Kidney (tissue), 22 donors: ENCODE measurements around the gene CMTM5. TPM values are rescaled to one million over a fixed set of nuclear protein-coding genes. Genes with fewer than 3 reads are reported as not detected.

Experiments
- DNase-seq, 5 donors: peaks; one replicate each; pipeline ENCODE4 v3.0.0-alpha.2; 2013 to 2020
- FAIRE-seq: peaks from 2 replicates; lab custom pipeline; 2012; peaks lifted over from hg19 to GRCh38; lab: Jason Lieb, UNC
- H3K27ac ChIP-seq, 2 donors: one replicate each; pipeline ENCODE4 v1.7.0; 2013; ENCODE audit warnings: low read depth in 2 of 2, low read length in 2 of 2, inconsistent platforms in 1 of 2
- H3K27me3 ChIP-seq: one replicate; pipeline ENCODE4 v1.7.1; 2013; ENCODE audit warnings: low read length, inconsistent platforms; ENCODE audit not compliant: control insufficient read depth, insufficient read depth
- H3K36me3 ChIP-seq, 3 donors: one replicate each; pipeline versions ENCODE4 v1.7.0 to v1.7.1; 2013; ENCODE audit warnings: low read length in 3 of 3, control low read depth in 1 of 3, inconsistent platforms in 1 of 3; ENCODE audit not compliant: insufficient read depth in 3 of 3, control insufficient read depth in 2 of 3
- H3K4me1 ChIP-seq, 3 donors: one replicate each; pipeline versions ENCODE4 v1.7.0 to v1.7.1; 2013; ENCODE audit warnings: low read length in 3 of 3, inconsistent platforms in 1 of 3, low read depth in 1 of 3; ENCODE audit not compliant: control insufficient read depth in 2 of 3, insufficient read depth in 2 of 3
- H3K4me3 ChIP-seq, 3 donors: one replicate each; pipeline versions ENCODE4 v1.7.0 to v1.8.1; 2013; ENCODE audit warnings: low read length in 3 of 3, control low read depth in 1 of 3, inconsistent platforms in 1 of 3
- H3K9ac ChIP-seq, 3 donors: one replicate each; pipeline versions ENCODE4 v1.7.0 to v1.7.1; 2013; ENCODE audit warnings: low read length in 3 of 3, control low read depth in 1 of 3, inconsistent platforms in 1 of 3
- H3K9me3 ChIP-seq, 3 donors: one replicate each; pipeline versions ENCODE4 v1.7.0 to v1.7.1; 2013; ENCODE audit warnings: low read length in 3 of 3, control low read depth in 1 of 3, inconsistent platforms in 1 of 3; ENCODE audit not compliant: control insufficient read depth in 2 of 3, insufficient read depth in 1 of 3
- CTCF ChIP-seq: IDR thresholded peaks from 3 replicates; pipeline ENCODE4 v1.5.1; 2012; ENCODE audit warnings: mild to moderate bottlenecking, moderate library complexity, borderline replicate concordance; ENCODE audit not compliant: insufficient read depth; ENCODE audit errors: extremely low read depth
- intact Hi-C: fragments of 100-400 bp; cut with DNase I; formaldehyde crosslinking; loops from one replicate; pipeline ENCODE4 v1.11.1; 2022
- long read RNA-seq, 10 donors: library from polyadenylated mRNA in 1 of 10; unstranded in 1 of 10; transcript quantifications; one replicate each; pipeline ENCODE4 v2.0.0 and lab custom pipeline, GENCODE V29; 2021 to 2026
- polyA plus RNA-seq: library from polyadenylated mRNA; stranded (reverse); fragments of 350-450 nt; fragmentation: Illumina TruSeq; extraction: RNeasy Lipid Tissue Mini Kit (QIAGEN cat#74804); gene quantifications from one replicate; pipeline ENCODE4 v1.2.3, GENCODE V29; 2014; ENCODE audit warnings: low read depth, low replicate concordance; ENCODE audit not compliant: insufficient read depth
- total RNA-seq: library from RNA; stranded (reverse); fragmentation: NEBNext Ultra II Directional; extraction: Animal tissue kit (Norgen Biotek cat#: 25700); gene quantifications from one replicate; pipeline ENCODE4 v1.2.1, GENCODE V29; 2021
- donor health status: control.
- donor health status: control.
- donor health status: control.
- donor health status: control.
- donor health status: control.
- donor health status: DM: yes; HTN: yes; CAD: no.
- donor health status: Normal renal cell carcinoma (clear cell type).

Gene CMTM5
- total RNA-seq (0.54 TPM), polyA plus RNA-seq (1.1 TPM)
- long read RNA-seq, donor 1, partial matches to known transcripts, result 0 of 2 reads
- long read RNA-seq, donor 1, other reads (novel, unspliced or antisense), result 0 of 2 reads
- long read RNA-seq, donor 2, partial matches to known transcripts, result 0 of 2 reads
- long read RNA-seq, donor 2, other reads (novel, unspliced or antisense), result 0 of 2 reads
- long read RNA-seq, donor 3, result 0 reads
- long read RNA-seq, donor 4, partial matches to known transcripts, result 0 of 1 reads
- long read RNA-seq, donor 4, other reads (novel, unspliced or antisense), result 0 of 1 reads
- long read RNA-seq, donor 5, result 0 reads
- long read RNA-seq, donor 6, partial matches to known transcripts, result 0 of 2 reads
- long read RNA-seq, donor 6, other reads (novel, unspliced or antisense), result 0 of 2 reads
- long read RNA-seq, donor 7, result 0 reads
- long read RNA-seq, donor 8, partial matches to known transcripts, result 0 of 4 reads
- long read RNA-seq, donor 8, other reads (novel, unspliced or antisense), result 0 of 4 reads
- long read RNA-seq, donor 9, partial matches to known transcripts, result 0 of 1 reads
- long read RNA-seq, donor 9, other reads (novel, unspliced or antisense), result 0 of 1 reads
- long read RNA-seq, donor 10, partial matches to known transcripts, result 0 of 2 reads
- long read RNA-seq, donor 10, other reads (novel, unspliced or antisense), result 0 of 2 reads

- peak in 1 of 5 donors; percentile 72 for DNase-seq
- Histone ChIP-seq H3K4me3 (no peak within 1 kb of the TSS), H3K27me3 (no peaks in the 10 kb centered on the region), H3K9me3 (no peaks in the 10 kb centered on the region), H3K36me3 (no peaks in the 10 kb centered on the region), H3K9ac (no peak within 1 kb of the TSS), H3K4me1 (no peaks in the 10 kb centered on the region), H3K27ac (no peak within 1 kb of the TSS)
- TF ChIP-seq CTCF, result no peak
- no peak for FAIRE-seq
- intact Hi-C loops, result no loop called here
Measured at GRCh38 chr14:23376482-23377197, at the start of gene CMTM5. Gene CMTM5 (plus strand): TSS chr14:23377046. CDS start chr14:23377252, 206 bp downstream.

- Histone ChIP-seq H3K4me1 (peaks cover under 1 to 7% (median 3%) of the 10 kb centered on the region in 3 donors), H3K36me3 (peaks cover 9 to 19% (median 10%) of the 10 kb centered on the region in 3 donors), H3K9me3 (no peaks in the 10 kb centered on the region), H3K9ac (peak overlapping the region in 1 of 3 donors; percentile 23), H3K27me3 (no peaks in the 10 kb centered on the region), H3K4me3 (no peak overlapping the region), H3K27ac (no peak overlapping the region)
- TF ChIP-seq CTCF, result peak; percentile 77
- FAIRE-seq (no peak), DNase-seq (peak in 4 of 5 donors; percentile 77 to 90 (median 81))
- intact Hi-C loops, result no loop called here
Measured at GRCh38 chr14:23327947-23328744, 48.7 kb upstream of the CMTM5 start.

GRCh38 chr14:23335623-23336022 lies 41.2 kb upstream of the CMTM5 start:
- intact Hi-C loops, result no loop called here
- Histone ChIP-seq H3K36me3 (no peaks in the 10 kb centered on the region), H3K4me3 (no peak overlapping the region), H3K9ac (no peak overlapping the region), H3K4me1 (no peaks in the 10 kb centered on the region), H3K9me3 (no peaks in the 10 kb centered on the region), H3K27me3 (no peaks in the 10 kb centered on the region), H3K27ac (no peak overlapping the region)
- DNase-seq, result no peak
- no peak for TF ChIP-seq CTCF
- FAIRE-seq, result no peak
